ENCODE measurements around the gene INPP4B. TPM values are rescaled to one million over a fixed set of nuclear protein-coding genes. Genes with fewer than 3 reads are reported as not detected.

INPP4B gene
- total RNA-seq, 1 donor from 2014 or later: 3.4 TPM

GRCh38 chr4:141995056-141995455 is 851.0 kb downstream of the INPP4B start:
- Mint-ChIP-seq H3K4me1 (ENCODE audit: low read depth) (no peaks in the 10 kb centered on the region), H3K4me3 (ENCODE audit: low read depth) (no peak overlapping the region), H3K9me3 (ENCODE audit: low read depth) (peaks cover 29% of the 10 kb centered on the region), H3K27ac (no peak overlapping the region), H3K27me3 (no peaks in the 10 kb centered on the region), H3K36me3 (ENCODE audit: insufficient read depth) (no peaks in the 10 kb centered on the region)
- TF ChIP-seq, protein P1, sequence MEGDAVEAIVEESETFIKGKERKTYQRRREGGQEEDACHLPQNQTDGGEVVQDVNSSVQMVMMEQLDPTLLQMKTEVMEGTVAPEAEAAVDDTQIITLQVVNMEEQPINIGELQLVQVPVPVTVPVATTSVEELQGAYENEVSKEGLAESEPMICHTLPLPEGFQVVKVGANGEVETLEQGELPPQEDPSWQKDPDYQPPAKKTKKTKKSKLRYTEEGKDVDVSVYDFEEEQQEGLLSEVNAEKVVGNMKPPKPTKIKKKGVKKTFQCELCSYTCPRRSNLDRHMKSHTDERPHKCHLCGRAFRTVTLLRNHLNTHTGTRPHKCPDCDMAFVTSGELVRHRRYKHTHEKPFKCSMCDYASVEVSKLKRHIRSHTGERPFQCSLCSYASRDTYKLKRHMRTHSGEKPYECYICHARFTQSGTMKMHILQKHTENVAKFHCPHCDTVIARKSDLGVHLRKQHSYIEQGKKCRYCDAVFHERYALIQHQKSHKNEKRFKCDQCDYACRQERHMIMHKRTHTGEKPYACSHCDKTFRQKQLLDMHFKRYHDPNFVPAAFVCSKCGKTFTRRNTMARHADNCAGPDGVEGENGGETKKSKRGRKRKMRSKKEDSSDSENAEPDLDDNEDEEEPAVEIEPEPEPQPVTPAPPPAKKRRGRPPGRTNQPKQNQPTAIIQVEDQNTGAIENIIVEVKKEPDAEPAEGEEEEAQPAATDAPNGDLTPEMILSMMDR (IDR thresholded peaks at IDR 0.05; ENCODE audit: unreplicated experiment): no peak
- DNase-seq (ENCODE audit: low spot score, unreplicated experiment): no peak

GRCh38 chr4:141977433-141977832 is 868.7 kb downstream of the INPP4B start:
- TF ChIP-seq, protein P1 (IDR thresholded peaks at IDR 0.05; ENCODE audit: unreplicated experiment): no peak
- no peak overlapping the region for H3K27ac Mint-ChIP-seq
- DNase-seq (ENCODE audit: low spot score, unreplicated experiment): no peak
- no peak overlapping the region for H3K4me3 Mint-ChIP-seq (ENCODE audit: low read depth)
- peaks cover 5% of the 10 kb centered on the region for H3K9me3 Mint-ChIP-seq (ENCODE audit: low read depth)
- H3K4me1 Mint-ChIP-seq (ENCODE audit: low read depth): no peaks in the 10 kb centered on the region
- no peaks in the 10 kb centered on the region for H3K27me3 Mint-ChIP-seq
- H3K36me3 Mint-ChIP-seq (ENCODE audit: insufficient read depth): no peaks in the 10 kb centered on the region

Measured in progenitor cell of endocrine pancreas (in vitro differentiated cells).